Measurements from ENCODE around the gene ARRDC3. TPM values are rescaled to one million over a fixed set of nuclear protein-coding genes. Genes with fewer than 3 reads are reported as not detected.
"Not testable (repeated sequence)": the region's sequence is repeated elsewhere in the genome, so short reads cannot be mapped to it uniquely, and the experiment has no call there.

Gene ARRDC3, protein sequence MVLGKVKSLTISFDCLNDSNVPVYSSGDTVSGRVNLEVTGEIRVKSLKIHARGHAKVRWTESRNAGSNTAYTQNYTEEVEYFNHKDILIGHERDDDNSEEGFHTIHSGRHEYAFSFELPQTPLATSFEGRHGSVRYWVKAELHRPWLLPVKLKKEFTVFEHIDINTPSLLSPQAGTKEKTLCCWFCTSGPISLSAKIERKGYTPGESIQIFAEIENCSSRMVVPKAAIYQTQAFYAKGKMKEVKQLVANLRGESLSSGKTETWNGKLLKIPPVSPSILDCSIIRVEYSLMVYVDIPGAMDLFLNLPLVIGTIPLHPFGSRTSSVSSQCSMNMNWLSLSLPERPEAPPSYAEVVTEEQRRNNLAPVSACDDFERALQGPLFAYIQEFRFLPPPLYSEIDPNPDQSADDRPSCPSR
- polyA plus RNA-seq (ENCODE audit: insufficient read length in 4 of 4) = 100 to 1,000 TPM; 114 to 201 (median 163) TPM

DNA sequence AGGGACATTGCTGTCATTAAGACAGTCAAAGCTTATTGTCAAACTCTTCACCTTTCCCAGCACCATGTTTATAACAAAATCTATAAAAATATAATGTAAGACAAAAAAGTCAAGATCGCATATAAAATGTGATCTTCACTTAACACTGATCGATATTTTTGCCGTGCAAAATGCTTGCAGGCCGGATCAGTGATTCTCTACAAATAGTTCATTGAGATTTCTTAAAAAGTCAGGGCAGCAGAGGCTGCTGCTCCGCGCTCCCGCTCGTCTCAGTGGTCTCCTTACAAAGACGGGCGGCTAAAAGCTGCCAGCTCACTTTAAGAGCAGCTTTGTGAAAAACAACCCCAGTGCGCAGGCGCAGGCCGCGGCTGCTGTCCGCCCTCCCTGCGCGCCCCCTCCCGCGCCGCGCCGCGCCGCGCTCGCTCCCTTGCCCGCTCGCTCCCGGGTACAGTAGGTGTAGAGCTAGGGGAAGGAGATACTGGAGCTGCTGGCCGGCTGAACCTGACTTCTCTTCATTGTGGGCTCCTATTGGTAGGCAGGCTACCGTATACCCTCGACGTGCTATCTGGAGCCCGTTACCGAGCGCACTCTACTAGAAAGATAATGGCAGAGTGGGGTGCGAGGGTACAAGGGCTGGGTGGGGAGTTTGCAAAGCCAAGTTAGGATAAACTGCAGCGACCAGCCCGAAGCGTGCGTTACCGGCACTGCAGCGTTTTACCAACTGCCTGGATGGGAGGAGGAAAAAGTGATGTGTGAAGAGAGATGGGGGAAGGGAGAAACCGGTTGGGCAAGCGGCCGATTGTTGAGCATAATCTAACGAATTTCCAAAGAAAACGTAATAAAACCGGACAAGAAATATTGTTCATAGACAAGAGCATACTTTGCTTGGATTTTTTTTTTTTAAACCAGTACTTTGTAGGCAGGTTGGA, at the start of gene ARRDC3:
Gene ARRDC3 (minus strand): TSS at position 291 of the 929 bp plus-strand sequence. CDS start 225 bp downstream, at position 66.
- peak; percentile 84 to 93 (median 90) for DNase-seq (ENCODE audit: low read depth in 4 of 4, low spot score in 2 of 4)

DNA sequence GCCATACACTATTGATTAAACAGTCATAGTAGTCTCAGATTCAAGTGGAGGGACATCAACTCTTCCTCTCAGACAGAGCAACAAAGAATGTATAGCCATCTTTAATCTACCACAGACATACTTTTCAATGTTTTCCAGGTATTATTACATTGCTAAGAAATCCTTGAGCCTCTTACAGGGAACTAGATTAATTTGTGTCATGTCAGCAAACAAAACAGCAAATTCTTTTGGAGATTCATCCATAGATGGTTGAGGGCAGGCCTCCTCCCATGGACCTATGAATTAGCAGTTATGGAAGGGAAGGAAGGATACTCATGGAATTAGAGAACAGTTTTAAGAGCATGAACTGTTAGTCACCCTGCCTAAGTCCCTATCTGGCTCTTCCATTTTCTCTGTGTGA, 47.8 kb upstream of the ARRDC3 start:
- no peak for DNase-seq (ENCODE audit: low read depth in 4 of 4, low spot score in 2 of 4)

DNA sequence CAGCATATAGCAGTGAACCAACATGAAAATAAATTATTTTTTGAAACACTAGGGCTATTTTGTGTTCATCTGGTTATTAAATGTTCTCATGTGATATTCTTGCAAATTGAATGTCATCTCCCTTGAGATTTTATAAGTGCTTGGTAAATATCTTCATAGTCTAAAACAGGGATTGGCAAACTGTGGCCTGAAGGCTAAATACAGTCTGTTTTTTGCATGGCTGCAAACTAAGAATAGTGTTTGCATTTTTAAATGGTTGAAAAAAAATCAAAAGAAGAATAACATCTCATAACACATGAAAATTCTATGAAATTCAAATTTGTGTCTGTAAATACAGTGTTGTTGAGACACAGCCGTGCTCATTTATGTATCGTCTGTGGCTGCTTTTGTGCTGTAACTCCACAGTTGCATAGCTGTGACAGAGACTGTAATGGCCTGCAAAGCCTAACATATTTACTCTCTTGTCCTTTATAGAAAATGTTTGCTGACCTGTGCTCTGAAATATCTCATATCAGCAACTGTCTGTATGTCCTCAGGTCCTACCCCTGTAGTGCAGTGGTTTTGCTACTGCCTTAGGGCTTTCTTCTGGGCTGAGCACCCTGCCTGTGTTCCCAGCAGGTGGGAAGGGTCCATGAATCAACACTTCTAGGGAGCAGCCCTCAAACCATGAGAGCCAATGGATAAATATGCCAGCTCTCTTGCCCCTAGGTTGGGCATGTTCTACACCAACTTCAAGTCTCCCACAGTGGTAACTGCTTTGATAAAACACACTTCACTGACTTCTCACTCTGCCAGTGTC, 41.7 kb upstream of the ARRDC3 start:
- no peak for DNase-seq (ENCODE audit: low read depth in 4 of 4, low spot score in 2 of 4)

- no peak for DNase-seq (ENCODE audit: low read depth in 4 of 4, low spot score in 2 of 4)
Observed at GRCh38 chr5:91423871-91424270, 40.8 kb upstream of the ARRDC3 start.

DNA sequence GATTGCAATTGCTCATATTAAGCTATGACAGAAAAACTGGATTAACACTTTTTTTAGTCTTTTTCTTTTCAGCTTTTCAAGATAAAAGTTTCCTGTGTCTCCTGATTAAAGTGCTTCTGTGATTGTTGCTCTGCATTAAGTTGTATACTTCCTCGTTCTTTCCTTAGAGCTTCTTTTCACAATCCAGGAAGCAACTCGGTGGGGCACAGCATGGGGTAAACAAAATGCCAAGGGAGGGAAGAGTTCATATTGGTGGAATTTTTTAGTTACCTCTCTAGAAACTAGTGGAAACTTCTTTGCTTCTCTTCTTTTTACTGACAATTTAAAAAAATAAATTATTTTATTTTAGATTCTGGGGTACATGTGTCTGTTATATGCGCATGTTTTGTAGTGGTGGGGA, 37.8 kb upstream of the ARRDC3 start:
- DNase-seq (ENCODE audit: low read depth in 4 of 4, low spot score in 2 of 4) = no peak

GRCh38 chr5:91419571-91420537, 36.7 kb upstream of the ARRDC3 start:
- peak in 3 of 4 donors; percentile 14 to 37 (median 17) for DNase-seq (ENCODE audit: low read depth in 4 of 4, low spot score in 2 of 4)

GRCh38 chr5:91419136-91419535, 36.0 kb upstream of the ARRDC3 start:
- no peak for DNase-seq (ENCODE audit: low read depth in 4 of 4, low spot score in 2 of 4)

DNA sequence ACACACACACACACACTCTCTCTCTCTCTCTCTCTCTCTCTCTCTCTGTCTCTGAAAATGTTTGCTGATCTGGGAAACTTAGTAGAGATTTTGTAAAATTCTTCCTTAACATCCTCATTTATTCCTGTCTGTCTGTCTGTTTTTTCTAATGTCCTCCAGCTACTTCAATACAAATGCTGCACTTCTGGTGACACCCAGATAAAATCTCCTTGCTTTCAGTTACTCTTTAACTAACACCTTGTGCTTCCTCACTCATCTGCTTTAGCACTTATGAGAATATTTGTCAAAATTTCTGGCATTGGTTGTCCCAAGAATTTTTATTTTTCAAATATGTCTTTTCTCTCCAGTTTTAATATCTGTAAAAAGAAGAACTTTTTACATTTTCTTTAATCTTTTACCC, 35.0 kb upstream of the ARRDC3 start:
- no peak for DNase-seq (ENCODE audit: low read depth in 4 of 4, low spot score in 2 of 4)

DNA sequence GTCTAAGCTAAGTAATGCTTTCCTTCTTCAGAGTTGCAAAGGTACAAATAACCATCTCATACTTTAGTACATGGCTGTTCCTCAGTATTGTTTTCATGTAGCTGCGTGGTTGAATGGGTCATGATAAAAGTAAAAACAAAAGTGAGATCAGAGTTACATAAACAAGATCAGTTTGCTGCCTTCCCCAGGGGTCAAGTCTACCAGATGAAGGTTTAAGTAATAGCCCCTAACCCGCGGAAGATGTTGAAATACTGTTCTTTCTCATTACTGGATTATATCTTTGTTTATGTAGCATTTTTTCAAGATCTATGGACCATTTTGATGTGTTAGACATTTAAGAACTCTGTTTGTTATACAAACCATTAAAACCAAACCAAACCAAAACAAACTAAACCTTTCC, 34.1 kb upstream of the ARRDC3 start:
- DNase-seq (ENCODE audit: low read depth in 4 of 4, low spot score in 2 of 4) = no peak

DNA sequence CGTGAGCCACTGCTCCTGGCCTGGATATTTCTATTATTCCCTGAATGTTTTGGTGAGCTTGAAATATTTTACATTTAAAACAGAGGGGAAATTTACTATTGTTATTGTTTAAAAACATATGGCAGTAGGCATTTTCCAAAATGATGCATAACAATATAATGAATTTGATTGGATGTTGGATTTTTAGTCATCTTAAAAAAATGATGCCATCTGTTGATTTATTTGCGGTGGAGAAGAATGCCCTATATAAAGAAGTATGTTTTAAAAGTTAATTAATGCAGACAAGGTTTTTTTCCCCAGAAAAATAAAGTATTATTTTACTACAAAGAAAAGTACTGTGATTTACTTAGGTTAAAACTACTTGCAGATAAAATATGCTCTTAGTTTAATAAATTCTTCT, 33.4 kb upstream of the ARRDC3 start:
- DNase-seq (ENCODE audit: low read depth in 4 of 4, low spot score in 2 of 4) = no peak

DNA sequence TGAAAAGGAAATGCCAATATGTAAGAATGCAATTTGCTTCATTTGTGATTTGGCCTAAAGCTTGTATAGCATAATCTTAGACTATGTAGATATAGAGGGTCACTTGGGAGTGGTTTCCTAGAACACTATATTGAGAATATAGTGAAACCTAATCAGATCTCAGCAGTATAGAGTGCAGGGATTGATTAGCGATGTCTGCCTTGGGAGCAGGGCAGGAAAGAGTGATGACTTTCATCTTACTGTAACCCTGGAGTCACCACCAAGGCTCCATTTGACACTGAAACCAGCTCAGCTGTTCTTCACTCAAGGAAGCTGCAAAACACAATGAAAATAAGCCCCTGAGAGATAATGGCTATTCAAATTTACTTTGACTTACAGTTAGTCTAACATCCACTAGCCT, 26.2 kb upstream of the ARRDC3 start:
- no peak for DNase-seq (ENCODE audit: low read depth in 4 of 4, low spot score in 2 of 4)

GRCh38 chr5:91408710-91409109, 25.6 kb upstream of the ARRDC3 start:
- DNase-seq (ENCODE audit: low read depth in 4 of 4, low spot score in 2 of 4) = no peak

GRCh38 chr5:91407204-91407603, 24.1 kb upstream of the ARRDC3 start:
- DNase-seq (ENCODE audit: low read depth in 4 of 4, low spot score in 2 of 4) = no peak

GRCh38 chr5:91403438-91403837, 20.3 kb upstream of the ARRDC3 start:
- DNase-seq (ENCODE audit: low read depth in 4 of 4, low spot score in 2 of 4) = no peak

DNA sequence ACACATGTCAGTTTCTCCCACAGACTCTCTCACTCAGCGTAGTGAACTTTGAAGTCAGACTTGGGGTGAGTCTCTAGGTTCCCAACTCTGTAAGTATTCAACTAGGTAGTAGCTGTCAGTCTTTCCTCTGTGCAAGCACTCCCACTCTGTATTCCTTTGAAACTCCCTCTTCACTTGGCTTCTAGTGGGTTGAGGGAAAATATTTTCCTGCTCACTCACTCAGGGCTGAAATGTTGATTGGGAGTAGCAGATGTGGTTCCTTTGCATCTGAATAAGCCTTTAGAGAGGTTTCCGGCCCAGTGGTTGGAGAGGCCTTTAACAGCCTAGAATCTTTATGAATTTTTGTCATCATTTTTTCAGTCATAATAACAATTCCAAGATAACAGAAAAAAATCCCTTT, 18.1 kb upstream of the ARRDC3 start:
- DNase-seq (ENCODE audit: low read depth in 4 of 4, low spot score in 2 of 4) = no peak

DNA sequence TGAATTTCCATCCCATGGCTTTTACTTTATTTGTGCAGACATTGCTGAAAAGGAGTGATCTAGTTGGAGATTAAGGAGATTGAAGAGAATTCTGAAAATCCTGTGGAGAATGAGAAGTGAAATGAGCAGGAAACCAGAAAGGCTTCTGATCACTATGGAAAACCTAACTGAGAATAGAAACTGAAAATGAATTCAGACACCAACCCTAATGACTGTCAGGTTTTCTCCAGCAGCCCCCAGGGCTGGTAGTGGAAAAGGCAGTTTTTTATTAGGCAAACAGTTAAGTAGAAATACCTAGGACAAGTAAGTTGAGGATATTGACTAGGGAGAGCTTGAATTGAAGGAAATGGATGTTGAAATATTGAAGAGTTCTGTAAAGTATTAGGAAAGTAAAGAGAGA, 14.7 kb upstream of the ARRDC3 start:
- no peak for DNase-seq (ENCODE audit: low read depth in 4 of 4, low spot score in 2 of 4)

GRCh38 chr5:91390268-91390667, 7.2 kb upstream of the ARRDC3 start:
- no peak for DNase-seq (ENCODE audit: low read depth in 4 of 4, low spot score in 2 of 4)

DNA sequence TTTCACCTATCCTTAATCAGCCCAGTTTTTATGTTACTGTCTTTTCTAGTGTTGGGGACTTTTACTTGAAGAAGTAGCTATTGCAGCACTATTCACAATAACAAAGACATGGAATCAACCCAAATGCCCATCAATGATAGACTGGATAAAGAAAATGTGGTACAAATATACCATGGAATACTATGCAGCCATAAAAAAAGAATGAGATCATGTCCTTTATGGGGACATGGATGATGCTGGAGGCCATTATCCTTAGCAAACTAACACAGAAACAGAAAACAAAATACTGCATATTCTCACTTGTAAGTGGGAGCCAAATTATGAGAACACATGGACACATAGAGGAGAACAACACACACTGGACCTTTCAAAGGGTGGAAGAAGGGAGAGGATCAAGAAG, 6.4 kb upstream of the ARRDC3 start:
- DNase-seq (ENCODE audit: low read depth in 4 of 4, low spot score in 2 of 4) = not testable (repeated sequence)

GRCh38 chr5:91388362-91388761, 5.2 kb upstream of the ARRDC3 start:
- DNase-seq (ENCODE audit: low read depth in 4 of 4, low spot score in 2 of 4) = no peak

DNA sequence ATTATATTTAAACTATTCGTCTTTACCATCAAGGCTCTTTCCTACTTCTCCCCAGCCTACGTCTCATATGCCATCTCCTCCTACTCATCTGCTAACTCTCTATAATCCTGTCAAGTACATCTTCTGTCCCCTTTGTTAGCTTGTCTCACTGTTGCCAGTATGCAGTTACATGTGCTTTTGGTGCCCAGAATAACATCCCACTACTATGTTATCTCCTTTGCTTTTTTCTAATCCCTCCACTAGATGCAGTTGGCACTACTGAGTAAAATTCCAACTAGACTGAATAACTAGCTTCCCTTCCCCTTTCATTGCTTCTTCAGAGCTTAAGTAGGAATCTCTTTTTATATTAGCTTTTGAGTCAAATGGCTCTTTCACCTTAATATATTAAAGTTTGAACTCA, 3.0 kb upstream of the ARRDC3 start:
- no peak for DNase-seq (ENCODE audit: low read depth in 4 of 4, low spot score in 2 of 4)
